CD4-positive, alpha-beta T cell treated with Interleukin-4 for 4 hours (primary cell): Measurements from ENCODE around the gene BMPR2.
"Not testable (repeated sequence)": the region's sequence is repeated elsewhere in the genome, so short reads cannot be mapped to it uniquely, and the experiment has no call there.

Source experiments
- DNase-seq: peaks from one replicate; pipeline ENCODE4 v3.0.0-alpha.2; 2020

BMPR2 gene

DNA sequence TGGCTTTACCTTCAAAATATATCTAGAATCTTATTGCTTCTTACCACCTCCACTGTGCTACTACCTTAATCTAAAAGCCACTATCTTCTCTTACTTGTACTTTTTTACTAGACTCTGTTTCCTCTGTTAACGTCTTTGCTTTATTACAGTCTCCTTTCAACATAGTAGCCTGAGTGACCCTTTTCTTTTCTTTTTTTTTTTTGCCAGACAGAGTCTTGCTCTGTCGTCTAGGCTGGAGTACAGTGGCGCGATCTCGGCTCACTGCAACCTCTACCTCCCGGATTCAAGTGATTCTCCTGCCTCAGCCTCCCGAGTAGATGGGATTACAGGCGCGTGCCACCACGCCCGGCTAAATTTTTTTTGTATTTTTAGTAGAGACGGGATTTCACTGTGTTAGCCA, 10.4 kb downstream of the BMPR2 start:
- not testable (repeated sequence) for DNase-seq

DNA sequence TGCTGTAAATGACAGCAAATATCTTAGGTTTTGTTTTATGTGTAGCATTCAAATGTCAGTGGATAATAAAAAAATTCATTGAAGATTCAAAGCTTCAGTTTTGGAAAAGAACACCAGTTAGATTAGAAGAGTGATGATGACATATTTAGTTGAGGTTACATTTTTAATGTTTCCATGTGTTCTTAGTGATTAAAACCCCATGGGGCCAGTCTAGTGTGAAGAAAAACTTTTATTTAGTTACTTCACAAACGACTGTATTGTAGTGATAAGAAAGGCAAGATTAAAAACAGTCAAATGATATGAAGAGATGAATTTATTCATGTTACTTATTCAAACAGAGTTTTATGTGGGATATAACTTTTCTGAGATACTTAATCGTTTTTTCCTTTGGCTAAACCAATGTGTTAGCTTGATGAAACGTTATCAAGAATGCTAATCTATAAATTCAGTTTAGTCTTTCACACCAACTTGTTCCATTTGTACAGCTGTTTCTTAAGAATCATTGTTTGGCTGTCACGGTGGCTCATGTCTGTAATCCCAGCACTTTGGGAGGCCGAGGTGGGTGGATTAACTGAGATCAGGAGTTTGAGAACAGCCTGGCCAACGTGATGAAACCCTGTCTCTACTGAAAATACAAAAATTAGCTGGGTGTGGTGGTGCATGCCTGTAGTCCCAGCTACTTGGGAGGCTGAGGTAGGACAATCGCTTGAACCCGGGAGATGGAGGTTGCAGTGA, 11.6 kb downstream of the BMPR2 start:
- DNase-seq = no peak

DNA sequence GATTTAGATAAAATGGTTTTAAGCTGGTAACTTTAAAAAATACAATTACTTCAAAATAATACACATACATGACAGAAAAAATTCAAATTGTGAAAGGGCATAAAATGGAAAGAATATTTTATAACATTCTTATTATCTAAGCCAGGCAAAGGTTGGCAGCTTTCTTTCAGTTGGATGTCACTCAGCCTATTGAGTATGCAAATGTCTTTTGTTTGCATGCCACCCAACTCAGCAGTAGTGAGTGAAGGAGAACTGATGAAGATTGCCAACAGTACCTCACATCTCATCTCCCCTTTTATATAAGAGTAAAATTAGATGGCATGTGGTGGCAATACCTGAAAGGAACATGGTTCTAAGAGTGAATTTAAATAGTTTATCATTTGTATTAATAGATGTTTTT, 24.8 kb downstream of the BMPR2 start:
- no peak for DNase-seq

DNA sequence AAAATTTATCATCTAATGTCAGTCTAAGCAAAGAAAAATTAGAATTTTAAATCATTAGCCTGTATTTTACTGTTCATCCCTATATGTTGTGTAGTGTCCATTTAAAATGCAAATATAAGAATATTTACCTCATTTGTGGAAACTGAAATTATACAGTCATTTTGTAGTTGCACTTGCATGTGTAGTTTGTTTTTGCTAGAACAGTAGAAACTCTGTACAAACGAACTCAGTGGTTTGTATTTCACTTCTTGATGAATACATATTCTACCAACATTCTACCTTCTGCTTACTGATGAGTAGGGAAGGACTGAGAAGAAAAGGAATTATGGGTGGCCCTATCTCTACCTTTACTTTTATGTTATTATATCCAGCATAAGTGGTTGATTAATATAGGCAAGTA, 29.7 kb downstream of the BMPR2 start:
- DNase-seq = no peak

DNA sequence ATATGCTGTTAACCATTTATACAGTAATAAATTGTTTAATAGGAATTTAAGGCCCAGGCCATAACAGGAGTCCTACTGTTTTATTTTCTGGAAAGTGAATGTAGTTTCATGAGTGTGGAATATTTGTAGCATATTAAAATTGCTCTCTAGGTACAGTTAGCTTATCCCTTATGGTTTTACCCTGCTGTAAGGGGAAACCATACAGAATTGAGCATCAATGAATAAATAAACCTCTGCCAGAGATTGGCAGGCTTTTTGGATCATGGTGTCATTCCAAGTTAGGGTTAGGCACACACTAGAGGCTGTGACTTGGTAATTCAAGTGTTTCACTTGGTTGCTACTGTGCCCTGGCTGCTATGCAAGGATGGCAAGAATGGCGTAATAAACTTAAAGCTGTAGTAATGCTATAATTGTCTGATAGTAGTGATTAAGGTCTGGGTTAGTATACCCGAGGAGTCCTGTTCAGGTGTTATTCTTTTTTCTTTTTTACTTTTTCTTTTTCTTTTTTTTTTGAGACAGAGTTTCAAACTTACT, 30.4 kb downstream of the BMPR2 start:
- DNase-seq = no peak

DNA sequence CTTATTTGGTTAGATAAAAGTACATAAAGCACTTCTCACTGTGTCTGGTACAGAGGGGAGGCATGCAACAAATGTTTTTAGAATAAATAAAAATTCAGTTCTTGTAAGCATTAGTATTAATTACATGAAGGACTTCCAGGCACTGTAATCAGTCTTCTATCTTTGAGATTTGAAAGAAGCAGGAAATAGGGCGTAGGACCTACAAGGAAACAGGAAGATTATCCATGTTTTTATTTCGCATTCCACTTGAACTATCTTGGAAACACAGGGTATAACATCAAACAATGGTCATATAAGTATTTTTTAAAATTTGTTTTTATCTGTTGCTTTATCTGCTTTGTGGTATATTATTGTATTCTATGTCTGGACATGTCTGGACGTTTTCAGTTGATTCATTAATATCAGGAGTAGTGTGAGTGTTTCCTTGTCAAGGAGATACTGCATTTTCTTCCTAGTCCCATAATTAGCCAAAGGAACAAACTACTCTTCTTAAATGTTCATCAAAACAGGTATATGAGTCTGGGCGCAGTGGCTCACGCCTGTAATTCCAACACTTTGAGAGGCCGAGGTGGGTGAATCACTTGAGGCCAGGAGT, 32.5 kb downstream of the BMPR2 start:
- no peak for DNase-seq

DNA sequence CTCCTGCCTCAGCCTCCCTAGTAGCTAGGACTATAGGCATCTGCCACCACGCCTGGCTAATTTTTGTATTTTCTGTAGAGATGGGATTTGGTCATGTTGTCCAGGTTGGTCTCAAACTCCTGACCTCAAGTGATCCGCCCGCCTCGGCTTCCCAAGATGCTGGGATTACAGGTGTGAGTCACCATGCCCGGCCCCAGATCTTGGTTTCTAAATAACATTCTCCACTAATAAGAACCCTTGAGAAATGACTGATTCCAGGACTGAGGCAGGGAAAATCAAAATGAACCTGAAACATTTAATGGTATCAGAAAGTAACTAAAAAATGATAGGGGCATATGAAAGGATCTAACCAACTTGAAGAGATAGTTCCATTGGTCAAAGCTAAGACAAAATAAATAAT, 34.0 kb downstream of the BMPR2 start:
- no peak for DNase-seq

DNA sequence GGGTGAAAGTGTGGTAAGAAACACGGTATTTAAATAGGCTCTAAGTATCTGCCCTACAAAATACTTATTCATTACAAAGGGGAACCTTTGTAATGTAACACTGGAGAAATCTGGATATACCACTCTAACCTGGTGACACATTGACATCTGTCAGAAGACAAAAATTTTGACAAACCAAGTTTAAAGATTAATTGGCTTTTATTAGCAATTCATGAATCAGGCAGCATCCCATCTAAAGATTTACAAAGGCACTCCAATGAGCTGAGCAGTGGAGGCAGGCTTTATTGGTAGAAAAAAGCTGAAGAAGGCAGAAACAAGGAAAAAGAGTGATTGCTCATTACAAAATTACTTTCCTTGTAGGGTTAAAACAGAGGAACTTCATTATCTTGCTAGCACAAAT, 35.0 kb downstream of the BMPR2 start:
- no peak for DNase-seq

DNA sequence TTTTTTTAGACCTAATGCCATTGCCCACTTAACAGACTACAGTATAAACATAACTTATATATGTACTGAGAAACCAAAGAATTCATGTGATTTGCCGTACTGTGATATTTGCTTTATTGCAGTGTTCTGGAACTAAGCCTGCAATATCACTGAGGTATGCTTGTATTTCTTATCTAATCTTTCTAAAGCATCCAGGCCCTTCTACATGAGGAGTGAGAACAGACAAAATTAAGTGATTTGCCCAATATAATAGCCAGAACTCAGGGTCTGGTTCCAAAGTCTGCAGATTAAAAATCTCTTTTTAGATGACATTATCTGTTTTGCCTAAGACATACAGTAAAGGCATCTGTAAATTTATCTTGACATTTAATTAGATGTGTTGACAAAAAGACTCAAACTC, 41.9 kb downstream of the BMPR2 start:
- DNase-seq = no peak

DNA sequence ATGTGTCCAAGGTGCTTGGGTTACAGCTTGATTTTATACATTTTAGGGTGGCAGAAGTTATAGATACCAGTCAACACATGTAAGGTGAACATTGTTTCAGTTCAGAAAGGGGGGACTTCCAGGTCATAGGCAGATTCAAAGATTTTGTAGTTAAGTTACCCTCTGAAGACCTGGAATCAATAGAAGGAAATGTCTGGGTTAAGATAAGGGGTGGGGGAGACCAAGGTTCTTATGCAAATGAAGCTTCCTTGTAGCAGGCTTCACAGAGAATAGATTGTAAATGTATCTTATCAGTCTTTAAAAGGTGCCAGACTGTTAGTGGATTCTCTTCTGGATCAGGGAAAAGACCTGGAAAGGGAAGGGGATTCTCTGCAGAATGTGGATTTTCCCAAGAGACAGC, 42.4 kb downstream of the BMPR2 start:
- DNase-seq = no peak

DNA sequence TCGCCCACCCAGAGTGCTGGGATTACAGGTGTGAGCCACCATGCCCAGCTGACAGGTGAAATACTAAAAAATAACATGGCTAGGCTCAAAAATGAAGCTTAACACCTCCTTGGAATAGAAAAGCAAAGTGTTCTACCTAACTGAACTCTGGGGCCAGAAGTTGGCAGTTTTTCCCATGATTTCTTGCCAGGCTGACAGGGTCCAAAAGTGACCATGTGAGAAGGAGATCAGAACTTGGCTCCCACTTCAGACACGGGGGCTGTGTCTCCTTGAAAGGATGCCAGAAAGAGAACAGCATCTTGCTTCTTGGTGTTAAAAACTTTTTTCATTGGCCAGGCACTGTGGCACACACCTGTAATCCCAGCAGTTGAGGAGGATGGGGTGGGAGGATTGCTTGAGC, 47.0 kb downstream of the BMPR2 start:
- no peak for DNase-seq

DNA sequence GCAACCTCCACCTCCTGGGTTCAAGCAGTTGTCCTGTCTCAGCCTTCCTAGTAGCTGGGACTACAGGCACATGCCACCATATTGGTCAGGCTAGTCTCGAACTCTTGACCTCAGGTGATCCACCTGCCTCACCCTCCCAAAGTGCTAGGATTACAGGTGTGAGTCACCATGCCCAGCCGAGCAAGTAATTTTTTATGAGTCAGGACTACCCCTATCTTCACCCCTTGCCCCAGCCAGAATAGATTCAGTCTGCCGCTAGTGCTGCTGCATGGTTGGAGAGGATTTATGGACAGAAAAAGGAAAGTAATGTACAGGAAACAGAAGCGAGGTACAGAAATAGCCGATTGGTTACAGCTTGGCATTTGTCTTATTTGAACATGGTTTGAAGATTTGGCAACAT, 48.9 kb downstream of the BMPR2 start:
- DNase-seq = no peak

DNA sequence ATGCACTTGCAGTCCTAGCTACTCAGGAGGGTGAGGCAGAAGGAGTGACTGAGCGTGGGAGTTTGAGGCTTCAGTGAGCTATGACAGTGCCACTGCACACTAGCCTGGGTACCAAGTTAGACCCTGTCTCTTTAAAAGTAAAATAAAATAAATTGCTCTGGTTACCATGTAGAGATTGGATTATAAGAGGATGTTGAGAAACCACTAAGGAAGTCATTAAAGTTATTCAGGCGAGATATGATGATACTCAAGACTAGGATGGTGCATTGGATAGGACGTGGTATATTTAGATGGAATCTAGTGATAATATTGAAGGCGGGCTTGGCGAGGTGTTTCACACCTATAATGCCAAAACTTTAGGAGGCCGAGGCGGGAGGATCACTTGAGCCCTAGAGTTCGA, 50.6 kb downstream of the BMPR2 start:
- no peak for DNase-seq

DNA sequence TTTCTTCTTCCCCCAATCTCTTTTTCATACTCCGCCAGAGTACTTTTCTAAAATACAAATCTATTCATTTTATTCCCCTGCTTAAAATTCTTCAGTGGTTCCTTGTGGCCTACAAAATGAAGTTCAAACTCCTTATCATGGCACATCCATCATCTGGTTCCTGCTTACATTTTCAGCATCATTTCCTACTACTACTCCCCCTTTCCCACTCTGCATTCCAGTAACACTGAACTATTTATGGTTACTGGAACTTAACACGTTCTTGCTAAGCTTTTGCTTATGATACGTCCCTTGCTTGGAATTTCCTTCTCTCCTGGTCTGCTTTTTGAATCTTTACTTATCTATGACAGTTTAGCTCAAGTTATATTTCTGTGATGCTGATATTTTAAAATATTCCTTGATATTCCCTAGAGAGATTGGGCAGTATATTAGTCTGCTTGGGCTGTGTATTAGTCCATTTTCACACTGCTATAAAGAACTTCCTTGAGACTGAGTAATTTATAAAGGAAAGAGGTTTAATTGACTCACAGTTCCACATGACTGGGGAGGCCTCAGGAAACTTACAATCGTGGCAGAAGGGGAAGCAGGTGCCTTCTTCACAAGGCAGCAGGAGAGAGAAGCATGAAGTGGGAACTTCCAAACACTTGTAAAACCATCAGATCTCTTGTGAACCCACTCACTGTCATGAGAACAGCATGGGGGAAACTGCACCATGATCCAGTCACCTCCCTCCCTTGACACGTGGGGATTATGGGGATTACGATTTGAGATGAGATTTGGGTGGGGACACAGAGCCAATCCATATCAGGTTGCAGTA, 53.2 kb downstream of the BMPR2 start:
- no peak for DNase-seq

DNA sequence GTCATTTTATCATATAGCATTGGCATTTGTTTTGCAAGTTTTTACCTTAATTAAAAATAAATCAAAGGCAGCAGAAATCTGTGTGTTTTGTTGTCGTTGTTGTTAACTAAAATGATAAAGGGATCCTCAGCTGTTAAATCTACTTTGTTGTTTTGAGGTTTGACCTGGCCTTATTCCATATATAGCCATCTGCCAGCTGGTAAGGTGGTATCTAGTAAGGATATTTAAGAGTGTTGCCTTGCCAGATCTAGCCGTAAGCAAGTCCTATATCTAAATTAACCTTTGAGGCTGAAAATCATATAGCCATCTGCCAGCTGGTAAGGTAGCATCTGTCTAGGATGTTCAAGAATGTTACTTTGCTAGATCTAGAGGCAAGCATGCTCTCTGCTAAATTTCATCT, 56.6 kb downstream of the BMPR2 start:
- no peak for DNase-seq

DNA sequence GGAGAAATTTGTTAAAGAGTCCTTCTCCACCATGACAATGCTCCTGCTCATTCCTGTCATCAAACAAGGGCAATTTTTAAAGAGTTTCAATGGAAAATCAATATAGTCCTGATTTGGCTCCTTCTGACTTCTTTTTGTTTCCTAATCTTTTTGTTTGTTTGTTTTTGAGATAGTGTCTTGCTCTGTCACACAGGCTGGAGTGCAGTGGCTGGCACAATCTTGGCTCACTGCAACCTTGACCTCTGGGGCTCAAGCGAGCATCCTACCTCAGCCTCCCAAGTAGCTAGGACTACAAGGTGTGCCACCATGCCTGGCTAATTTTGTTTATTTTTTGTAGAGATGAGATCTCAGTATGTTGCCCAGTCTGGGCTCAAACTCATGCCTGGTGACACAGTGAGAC, 58.3 kb downstream of the BMPR2 start:
- DNase-seq = no peak

DNA sequence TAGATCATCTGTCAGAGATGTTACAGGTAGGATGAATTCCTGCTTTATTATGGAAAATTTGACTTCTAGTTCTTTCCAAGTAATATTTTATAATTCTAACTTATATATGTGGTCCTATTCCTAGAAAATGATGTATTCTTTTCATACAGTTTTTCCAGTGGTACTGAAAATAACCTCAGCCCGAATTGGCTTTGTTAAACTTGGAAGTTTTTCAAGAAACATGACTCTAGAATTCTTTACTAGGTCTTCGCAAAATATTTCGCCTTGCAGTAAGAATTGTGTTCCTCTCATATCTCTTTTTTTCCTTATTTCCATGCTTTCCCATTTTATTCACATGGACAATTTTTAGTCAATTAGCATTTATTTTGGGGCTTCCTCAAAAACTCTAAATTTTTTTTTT, 60.5 kb downstream of the BMPR2 start:
- DNase-seq = no peak

DNA sequence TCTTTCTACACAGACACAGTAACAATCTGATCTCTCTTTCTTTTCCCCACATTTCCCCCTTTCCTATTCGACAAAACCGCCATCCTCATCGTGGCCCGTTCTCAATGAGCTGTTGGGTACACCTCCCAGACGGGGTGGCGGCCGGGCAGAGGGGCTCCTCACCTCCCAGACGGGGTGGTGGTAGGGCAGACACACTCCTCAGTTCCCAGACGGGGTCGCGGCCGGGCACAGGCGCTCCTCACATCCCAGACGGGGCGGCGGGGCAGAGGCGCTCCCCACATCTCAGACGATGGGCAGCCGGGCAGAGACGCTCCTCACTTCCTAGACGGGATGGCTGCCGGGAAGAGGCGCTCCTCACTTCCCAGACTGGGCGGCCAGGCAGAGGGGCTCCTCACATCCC, 64.0 kb downstream of the BMPR2 start:
- not testable (repeated sequence) for DNase-seq

DNA sequence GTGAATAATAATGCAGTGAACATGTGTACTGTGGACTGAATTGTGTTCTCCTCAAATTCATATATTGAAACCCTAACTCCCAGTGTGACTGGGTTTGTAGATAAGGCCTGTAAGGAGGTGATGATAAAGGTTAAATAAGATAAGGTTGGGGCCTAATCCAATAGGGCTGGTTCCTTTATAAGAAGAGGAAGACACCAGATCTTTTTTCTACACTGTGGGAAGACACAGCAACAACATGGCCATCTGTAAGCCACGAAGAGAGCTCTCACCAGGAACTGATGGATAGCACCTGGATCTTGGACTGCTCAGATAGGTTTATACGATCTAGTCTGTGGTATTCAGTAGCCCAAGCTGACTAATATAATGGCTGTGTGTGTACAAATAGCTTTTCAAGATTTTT, 66.8 kb downstream of the BMPR2 start:
- no peak for DNase-seq

DNA sequence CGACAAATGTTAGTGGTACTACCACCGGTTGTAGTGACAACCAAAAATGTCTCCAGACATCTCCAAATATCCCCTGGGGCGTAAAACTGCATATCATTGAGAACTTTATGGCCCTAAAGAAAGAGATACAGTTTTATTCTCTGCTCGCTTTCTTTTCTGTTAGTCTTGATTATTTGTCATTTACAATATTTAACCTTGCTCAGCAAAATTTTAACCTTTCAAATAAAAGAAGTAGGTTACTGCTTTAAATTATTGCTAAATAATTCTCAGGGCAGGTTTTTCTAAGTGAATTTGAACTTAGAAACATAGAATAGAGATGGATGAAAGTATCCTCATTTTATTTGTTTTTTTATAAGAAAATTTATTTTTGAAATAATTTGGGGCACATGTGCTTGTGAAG, 67.9 kb downstream of the BMPR2 start:
- DNase-seq = no peak

DNA sequence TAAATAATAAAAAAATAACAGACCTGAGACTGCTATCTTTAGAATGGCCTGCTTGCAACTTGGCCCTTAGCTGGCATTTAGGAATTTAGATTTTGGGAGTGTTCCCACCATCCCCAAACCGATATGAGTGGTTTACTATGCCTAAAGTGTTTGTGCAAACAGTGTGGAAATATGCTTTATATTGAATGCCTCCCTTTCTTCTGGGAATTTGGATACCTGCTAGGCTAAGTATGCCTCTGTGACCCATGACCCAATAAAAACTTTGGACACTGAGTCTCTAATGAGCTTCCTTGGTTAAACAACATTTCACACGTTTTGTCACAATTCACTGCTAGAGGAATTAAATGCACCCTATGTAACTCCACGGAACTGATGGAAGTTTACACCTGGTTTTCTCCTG, 73.2 kb downstream of the BMPR2 start:
- DNase-seq = no peak

DNA sequence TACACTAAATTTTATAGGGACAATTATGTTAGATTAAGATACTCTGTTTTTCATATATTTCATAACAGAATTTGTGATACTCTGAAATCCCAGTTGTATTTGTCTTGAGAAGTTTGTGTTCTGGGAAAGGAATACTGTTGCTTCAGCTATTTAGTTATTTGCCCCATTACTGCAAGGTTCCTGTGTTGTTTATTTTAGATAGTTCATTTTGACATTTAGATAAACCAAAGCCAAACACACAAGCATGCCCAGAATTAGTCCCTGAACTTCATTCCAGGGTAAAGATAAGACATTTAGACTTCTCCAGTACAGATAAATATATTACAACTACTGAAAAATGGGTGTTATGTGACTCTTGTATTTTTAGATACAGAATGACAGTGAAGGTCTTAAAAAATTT, 74.7 kb downstream of the BMPR2 start:
- no peak for DNase-seq

DNA sequence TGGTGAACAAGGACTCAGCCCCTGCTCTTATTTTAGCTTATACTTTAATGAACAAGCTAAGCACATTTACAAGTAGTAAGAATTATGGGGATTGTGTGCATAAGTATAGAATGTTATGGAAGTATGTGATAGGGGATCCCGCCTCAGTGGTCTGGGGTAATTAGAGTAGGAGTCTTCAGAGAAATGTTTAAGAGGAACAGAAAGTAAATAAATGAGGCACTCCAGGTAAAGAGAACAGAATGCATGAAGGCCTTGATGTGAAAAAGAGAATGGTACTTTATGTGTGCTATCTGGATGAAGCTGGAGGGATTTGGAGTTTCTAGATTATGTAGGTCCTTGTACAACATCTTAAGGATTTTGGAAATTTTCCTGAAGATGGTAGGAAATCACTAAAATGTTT, 76.6 kb downstream of the BMPR2 start:
- DNase-seq = no peak

DNA sequence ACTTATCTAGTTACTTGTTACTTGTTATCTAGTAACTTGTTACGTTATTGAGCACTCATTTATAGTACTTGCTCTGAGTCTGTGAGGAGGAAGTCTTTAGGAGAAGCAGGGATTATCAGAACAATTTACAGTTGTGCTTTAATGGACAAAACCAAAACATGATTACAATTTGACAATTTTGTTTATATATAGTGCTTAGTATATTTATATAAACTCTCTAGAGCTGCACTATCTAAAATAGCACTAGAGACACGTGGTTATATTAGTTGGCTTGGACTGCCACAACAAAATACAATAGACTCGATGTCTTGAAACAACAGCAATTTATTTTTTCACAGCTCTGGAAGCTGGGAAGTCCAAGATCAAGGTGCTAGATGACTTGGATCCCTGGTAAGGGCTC, 78.4 kb downstream of the BMPR2 start:
- DNase-seq = no peak
